Esophagus muscularis mucosa (tissue), 2 donors: ENCODE measurements around the gene RRBP1.

Experiments
- POLR2A ChIP-seq: fragments of 450-650 bp; IDR thresholded peaks from one replicate; pipeline ENCODE4 v1.6.1; 2017; ENCODE audit warnings: antibody characterized with exemption, moderate library complexity, mild to moderate bottlenecking, low read depth
- POLR2AphosphoS5 ChIP-seq, 2 donors: sonication (generic); formaldehyde crosslinking; IDR thresholded peaks; one replicate each; pipeline ENCODE4 v1.6.1; 2017; ENCODE audit warnings: antibody characterized with exemption in 2 of 2

DNA sequence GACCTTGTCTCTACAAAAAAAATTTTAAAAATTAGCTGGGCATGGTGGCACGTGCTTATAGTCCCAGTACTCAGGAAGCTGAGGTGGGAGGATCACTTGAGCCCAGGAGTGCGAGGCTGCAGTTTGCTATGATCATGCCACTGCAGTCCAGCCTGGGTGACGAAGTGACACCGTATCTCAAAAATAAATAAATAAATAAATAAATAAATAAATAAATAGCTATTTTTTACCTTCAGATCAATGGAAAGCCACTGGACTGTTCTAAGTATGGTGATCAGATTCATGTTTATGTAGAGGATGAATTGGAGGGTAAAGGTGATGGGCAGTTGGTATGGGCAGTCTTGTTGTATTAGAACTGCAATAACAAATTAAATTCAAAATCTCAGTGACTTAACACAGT is 88.1 kb downstream of the RRBP1 start:
- TF ChIP-seq POLR2A (no peak), POLR2AphosphoS5 (IDR thresholded peaks at IDR 0.05) (no peak)
